NCI-H510A (cell line): ENCODE data around the gene JAKMIP1.

ENCODE experiments used
- DNase-seq: peaks from one replicate; lab custom pipeline; 2025; lab: John Stamatoyannopoulos, UW

Gene JAKMIP1

GRCh38 chr4:6119507-6120020 is 80.8 kb downstream of the JAKMIP1 start:
- DNase-seq, result no peak

DNA sequence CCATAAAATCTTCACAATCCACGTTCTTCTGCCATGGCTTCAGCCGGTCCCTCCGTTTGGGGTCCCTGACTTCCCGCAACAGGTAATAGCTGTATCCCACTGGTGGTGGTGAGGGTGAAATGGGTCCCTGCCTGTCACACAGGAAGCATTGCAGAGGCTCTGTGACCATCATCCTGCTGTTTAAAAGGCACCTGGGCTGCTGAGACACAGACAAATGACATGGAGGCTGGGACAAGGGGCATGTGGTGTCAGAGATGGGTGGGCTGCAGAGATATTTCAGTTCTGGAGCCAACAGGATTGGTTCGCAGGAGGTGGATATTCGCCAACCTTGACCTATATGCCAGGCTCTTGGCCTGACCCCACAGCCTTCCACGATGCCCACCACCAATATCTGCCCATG is 82.1 kb downstream of the JAKMIP1 start:
- DNase-seq, result no peak

DNA sequence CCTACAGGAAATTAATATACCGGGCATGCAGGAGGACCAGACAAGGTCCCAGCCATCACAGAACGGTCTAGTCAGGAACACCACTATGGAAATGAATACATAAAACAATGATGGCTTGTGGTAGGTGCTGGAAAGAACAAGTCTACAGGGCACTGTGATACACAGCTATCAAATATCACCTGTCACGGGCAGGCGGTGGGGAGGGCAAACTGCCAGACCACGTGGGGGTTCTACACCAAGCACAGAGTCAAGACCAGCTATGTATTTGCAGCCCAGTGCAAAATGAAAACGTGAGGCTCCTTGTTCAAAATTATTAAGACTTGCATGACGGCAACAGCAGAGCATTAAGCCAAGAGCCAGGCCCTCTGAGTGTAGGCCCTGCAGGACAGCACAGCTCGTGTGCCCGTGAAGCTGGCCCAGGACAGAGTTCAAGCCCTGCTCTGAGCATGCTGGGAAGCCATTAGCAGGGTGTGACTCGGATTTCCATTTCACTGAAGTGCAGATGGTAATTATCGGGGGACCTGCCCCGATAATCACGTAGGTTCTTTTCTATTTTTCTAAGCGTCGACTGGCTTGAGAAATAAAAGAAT is 83.6 kb downstream of the JAKMIP1 start:
- DNase-seq, result no peak

DNA sequence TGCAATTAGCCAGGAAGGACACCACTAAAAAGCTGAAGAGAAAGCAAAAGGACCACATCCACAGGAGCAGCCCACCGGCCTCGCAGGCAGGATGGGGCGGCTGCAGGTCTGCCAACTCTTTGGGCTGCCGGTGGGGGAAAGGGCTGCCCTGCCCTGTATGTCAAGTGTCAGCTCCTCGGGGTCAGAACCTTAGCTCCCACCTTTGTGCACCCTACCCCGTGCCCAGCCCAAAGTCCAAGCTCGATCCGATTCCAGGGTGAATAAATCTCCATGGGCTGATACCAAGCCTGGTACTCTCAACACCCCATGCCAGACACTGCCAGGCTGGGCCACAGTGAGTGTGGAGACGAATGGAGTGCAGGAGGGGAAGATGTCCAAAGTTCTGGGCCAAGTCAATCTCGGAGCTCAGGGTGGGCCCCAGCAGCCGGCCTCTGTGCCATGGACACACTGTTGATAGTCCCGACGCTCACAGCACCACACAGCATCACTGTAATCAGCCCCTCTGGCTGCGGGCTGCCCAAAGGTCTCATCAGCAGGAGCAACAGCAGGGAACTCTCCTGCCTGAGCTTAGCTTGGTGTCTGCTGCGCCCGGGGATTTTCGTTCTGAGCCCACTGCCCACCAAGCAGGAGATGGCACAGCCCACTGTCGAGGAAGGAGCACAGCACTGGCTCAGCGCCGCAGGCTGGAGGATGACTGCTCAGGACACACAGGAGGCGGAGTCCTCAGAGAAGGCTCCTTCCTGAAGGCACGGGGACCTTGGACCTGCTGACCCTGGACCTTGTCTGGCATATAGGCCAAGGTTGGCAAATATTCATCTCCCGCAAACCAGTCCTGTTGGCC is 84.4 kb downstream of the JAKMIP1 start:
- no peak for DNase-seq

- no peak for DNase-seq
Measured at GRCh38 chr4:6115342-6115741, 85.0 kb downstream of the JAKMIP1 start.

DNA sequence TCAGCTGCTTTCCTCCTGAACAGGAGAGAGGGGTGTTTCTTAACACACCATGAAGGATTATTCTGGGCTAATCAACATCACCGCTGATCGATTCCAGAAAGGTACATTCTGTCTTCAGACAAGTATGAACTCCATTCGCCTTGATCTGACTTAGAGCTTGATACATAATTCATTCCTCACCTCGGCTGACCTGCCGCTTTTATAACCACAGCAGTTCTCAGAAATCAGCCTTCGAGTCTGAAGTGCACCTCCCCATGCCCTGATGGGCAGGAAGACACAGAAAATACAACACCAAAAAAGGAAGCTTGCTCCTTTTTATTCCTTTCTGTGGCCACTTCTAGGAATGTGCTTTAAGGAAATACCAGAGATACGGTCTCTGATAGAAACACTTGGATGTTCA is 85.7 kb downstream of the JAKMIP1 start:
- no peak for DNase-seq

GRCh38 chr4:6114181-6114580 is 86.2 kb downstream of the JAKMIP1 start:
- DNase-seq, result no peak

GRCh38 chr4:6113641-6114040 is 86.7 kb downstream of the JAKMIP1 start:
- DNase-seq, result no peak

- DNase-seq, result no peak
Measured at GRCh38 chr4:6112606-6113290, 87.6 kb downstream of the JAKMIP1 start.

GRCh38 chr4:6111354-6111960 is 88.9 kb downstream of the JAKMIP1 start:
- no peak for DNase-seq

GRCh38 chr4:6110681-6111353 is 89.5 kb downstream of the JAKMIP1 start:
- no peak for DNase-seq

- DNase-seq, result peak; percentile 33
Measured at GRCh38 chr4:6109842-6110560, 90.3 kb downstream of the JAKMIP1 start.

GRCh38 chr4:6107886-6108285 is 92.5 kb downstream of the JAKMIP1 start:
- DNase-seq, result no peak

- no peak for DNase-seq
Measured at GRCh38 chr4:6107114-6107791, 93.1 kb downstream of the JAKMIP1 start.

DNA sequence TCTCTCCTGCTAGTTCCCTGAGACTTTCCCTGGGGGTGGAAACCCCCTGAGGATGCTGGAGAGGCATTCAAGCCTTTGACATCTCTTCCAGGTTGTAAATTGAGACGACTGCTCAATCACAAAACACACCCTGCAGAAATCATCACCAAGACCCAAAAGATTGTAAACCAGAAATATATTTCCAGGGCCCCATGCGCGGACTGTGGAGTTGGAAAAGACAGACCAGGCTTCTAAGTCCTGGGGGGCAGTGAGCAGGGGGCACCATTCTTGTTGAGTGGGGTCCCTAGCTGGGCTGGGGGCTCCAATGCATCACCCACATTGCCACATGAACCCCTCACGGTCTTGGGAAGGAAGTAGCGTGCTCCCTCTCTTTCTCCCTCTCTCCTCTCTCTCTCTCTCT is 94.2 kb downstream of the JAKMIP1 start:
- DNase-seq, result no peak

DNA sequence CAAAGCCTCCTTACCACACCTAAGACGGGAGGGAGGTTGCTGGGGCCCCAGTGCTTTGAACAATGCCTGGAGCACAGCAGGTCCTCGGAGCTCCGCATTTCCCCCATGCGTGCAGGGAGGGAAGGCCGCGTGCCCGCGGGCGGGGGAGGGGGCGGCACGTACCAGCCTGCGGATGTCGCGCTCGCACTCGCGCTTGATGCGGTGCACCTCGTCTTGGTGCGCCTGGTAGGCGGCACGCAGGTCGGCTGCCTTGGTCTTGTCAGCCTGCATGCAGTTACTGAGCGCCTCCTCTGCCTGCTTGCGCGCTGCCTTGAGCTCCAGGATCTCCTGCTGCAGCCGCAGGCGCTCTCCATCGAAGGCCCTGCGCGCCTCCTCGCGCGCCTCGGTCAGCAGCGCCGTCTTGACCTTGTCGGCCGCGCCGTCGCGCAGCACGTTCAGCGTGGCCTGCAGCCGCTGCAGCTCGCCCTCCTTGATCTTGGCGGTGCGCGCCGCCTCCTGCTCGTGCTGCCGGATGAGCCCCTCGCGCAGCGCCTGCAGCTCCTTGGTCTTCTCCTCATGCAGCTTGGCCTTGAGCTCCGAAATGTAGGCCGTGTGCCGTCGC is 94.9 kb downstream of the JAKMIP1 start:
- no peak for DNase-seq

DNA sequence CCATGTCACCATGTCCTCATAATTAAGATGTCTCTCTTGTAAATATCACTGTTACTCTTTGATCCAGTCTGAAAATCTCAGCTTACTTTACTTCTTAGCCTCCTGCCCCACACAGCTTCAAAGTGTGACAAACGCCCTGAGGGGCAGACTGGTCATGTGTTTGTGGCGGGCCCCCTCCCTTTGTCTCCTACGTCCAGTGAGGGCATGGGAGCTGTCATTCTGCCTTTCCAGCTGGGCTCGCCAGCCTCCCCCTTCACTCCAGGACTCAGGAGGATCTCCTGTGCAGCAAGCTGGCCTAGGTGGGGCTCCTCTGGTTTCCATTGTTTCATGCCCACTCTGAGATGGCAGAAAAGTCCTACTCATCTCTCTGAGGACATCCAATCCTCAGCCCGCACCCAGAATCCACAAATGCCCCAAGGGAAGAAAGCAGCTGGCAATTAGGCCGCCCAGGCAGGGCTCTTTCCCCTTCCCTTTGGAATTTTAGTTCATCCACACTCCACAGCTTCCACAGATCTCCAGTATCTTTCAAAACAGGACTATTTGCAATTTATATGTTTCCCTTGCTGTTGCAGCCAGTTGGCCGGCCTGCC is 95.7 kb downstream of the JAKMIP1 start:
- DNase-seq, result no peak

DNA sequence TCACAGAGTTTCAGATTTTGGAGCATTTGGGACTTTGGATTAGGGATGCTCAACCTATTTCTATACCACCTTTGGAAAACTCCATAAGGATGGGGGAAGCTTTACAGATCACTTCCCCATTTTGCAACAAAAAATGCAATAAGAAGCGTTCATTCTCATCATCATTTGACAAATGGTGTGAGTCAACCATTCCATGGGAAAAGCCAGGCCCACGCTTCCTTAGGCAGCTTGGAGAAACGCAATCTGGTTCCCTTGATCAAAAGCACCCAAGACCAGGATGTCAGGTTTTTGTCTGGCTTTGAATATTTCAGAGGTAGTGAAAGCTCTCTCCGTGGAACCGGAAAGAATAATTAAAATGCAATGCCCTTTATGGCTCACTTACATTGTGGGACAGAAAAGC is 102.8 kb downstream of the JAKMIP1 start:
- DNase-seq, result no peak

GRCh38 chr4:6095897-6096296 is 104.5 kb downstream of the JAKMIP1 start:
- no peak for DNase-seq
